Ammon's horn (tissue), 1 donor: Measurements from ENCODE around the gene TBX21.

Source experiments
- DNase-seq: peaks from one replicate; pipeline ENCODE4 v3.0.0-alpha.2; 2016; ENCODE audit warnings: low spot score

The TBX21 gene

GRCh38 chr17:47733047-47733673 is at the start of gene TBX21:
Gene TBX21, plus strand, starts transcription at chr17:47733236. Its CDS starts 219 bp downstream, at chr17:47733455.
- peak; percentile 27 for DNase-seq

- no peak for DNase-seq
These were observed 49.0 kb upstream of the TBX21 start for GRCh38 chr17:47684025-47684424.

- no peak for DNase-seq
These were observed 48.4 kb upstream of the TBX21 start for GRCh38 chr17:47684535-47685193.

- no peak for DNase-seq
These were observed 47.3 kb upstream of the TBX21 start for GRCh38 chr17:47685556-47686275.

- no peak for DNase-seq
These were observed 46.8 kb upstream of the TBX21 start for GRCh38 chr17:47686276-47686635.

- DNase-seq, result no peak
These were observed 46.2 kb upstream of the TBX21 start for GRCh38 chr17:47686664-47687327.

- DNase-seq, result no peak
These were observed 45.7 kb upstream of the TBX21 start for GRCh38 chr17:47687328-47687690.

- DNase-seq, result no peak
These were observed 45.3 kb upstream of the TBX21 start for GRCh38 chr17:47687748-47688147.

GRCh38 chr17:47690121-47690520 is 42.9 kb upstream of the TBX21 start:
- no peak for DNase-seq

GRCh38 chr17:47692137-47692894 is 40.7 kb upstream of the TBX21 start:
- no peak for DNase-seq

- no peak for DNase-seq
These were observed 39.9 kb upstream of the TBX21 start for GRCh38 chr17:47692895-47693730.

- DNase-seq, result no peak
These were observed 39.1 kb upstream of the TBX21 start, which contains the start of gene TBKBP1 for GRCh38 chr17:47693731-47694580. Gene TBKBP1, plus strand, starts transcription at chr17:47694161. Its CDS starts 1,952 bp downstream, at chr17:47696113.

- DNase-seq, result peak; percentile 58
These were observed 38.2 kb upstream of the TBX21 start for GRCh38 chr17:47694581-47695428.

- no peak for DNase-seq
These were observed 37.3 kb upstream of the TBX21 start for GRCh38 chr17:47695429-47696376.

- no peak for DNase-seq
These were observed 36.1 kb upstream of the TBX21 start for GRCh38 chr17:47696717-47697642.

- DNase-seq, result no peak
These were observed 34.9 kb upstream of the TBX21 start for GRCh38 chr17:47697906-47698711.
